HCT116 (cell line): ENCODE measurements around the gene KRT81. TPM values are rescaled to one million over a fixed set of nuclear protein-coding genes. Genes with fewer than 3 reads are reported as not detected.
A peak's percentile ranks its signal among the peaks of the same experiment; 100 is the strongest.

ENCODE experiments used
- ATAC-seq: fragments of 200-7000 bp; cut with Tn5 transposase; 2 replicates; pipeline ENCODE4 v1.9.1; 2020; ENCODE audit warnings: mild to moderate bottlenecking, moderate library complexity
- BruUV-seq: library from RNA; stranded (reverse); fragments of 400-500 nt; replicated peaks from 2 replicates; lab custom pipeline; 2021; lab: Mats Ljungman, UMichigan
- CTCF ChIA-PET: fragments of 300-600 bp; sonication (Branson Sonifier 250); formaldehyde crosslinking; loops from one replicate; lab custom pipeline; 2021; ENCODE audit warnings: antibody characterized with exemption; lab: Charles Lee
- POLR2A ChIA-PET: fragments of 300-600, 350-600 bp; sonication (Branson Sonifier 250); formaldehyde crosslinking; loops from one replicate; lab custom pipeline; 2021; ENCODE audit warnings: antibody characterized with exemption; lab: Charles Lee
- RAD21 ChIA-PET, 2 experiments: fragments of 300-600 bp; sonication (Branson Sonifier 250); formaldehyde crosslinking; loops; one replicate each; lab custom pipeline; 2023; ENCODE audit warnings: low total read pairs in 2 of 2; ENCODE audit not compliant: uncharacterized antibody in 2 of 2, unreplicated experiment in 2 of 2, low non-redundant PET in 1 of 2; lab: Charles Lee
- DNase-seq: peaks from one replicate; pipeline ENCODE4 v3.0.0-alpha.2; 2010; ENCODE audit warnings: low read depth, low spot score
- H2AFZ ChIP-seq: fragments of 200-600 bp; shearing (Covaris generic), sonication (generic); 2 replicates; pipeline ENCODE4 v1.6.1; 2017; ENCODE audit warnings: low read depth, mixed run types, mixed read lengths, antibody characterized with exemption, low read length; ENCODE audit not compliant: poor library complexity, severe bottlenecking
- H3K27ac ChIP-seq: 2 replicates; pipeline ENCODE4 v1.5.1; 2012; ENCODE audit warnings: low read depth, low read length
- H3K27me3 ChIP-seq: fragments of 200-600 bp; sonication (generic); 2 replicates; pipeline ENCODE4 v1.6.1; 2016; ENCODE audit warnings: mixed run types, low read length, mixed read lengths; ENCODE audit not compliant: insufficient read depth
- H3K36me3 ChIP-seq, 2 experiments: fragments of 200-500 bp in 1 of 2; fragments of 200-600 bp in 1 of 2; sonication (Bioruptor generic) in 1 of 2; sonication (generic) in 1 of 2; 2 replicates each; pipeline versions ENCODE4 v1.5.1 to v1.6.1; 2014 to 2016; ENCODE audit warnings: low read length in 2 of 2, inconsistent platforms in 1 of 2, mixed read lengths in 1 of 2, mixed run types in 1 of 2; ENCODE audit not compliant: insufficient read depth in 2 of 2, control insufficient read depth in 1 of 2
- H3K4me1 ChIP-seq, 2 experiments: fragments of 200-600 bp in 1 of 2; sonication (generic) in 1 of 2; 2 replicates each; pipeline versions ENCODE4 v1.5.1 to v1.6.1; 2012 to 2017; ENCODE audit warnings: low read length in 2 of 2, inconsistent platforms in 1 of 2, mild to moderate bottlenecking in 1 of 2, mixed read lengths in 1 of 2, mixed run types in 1 of 2, moderate library complexity in 1 of 2; ENCODE audit not compliant: insufficient read depth in 2 of 2, control insufficient read depth in 1 of 2
- H3K4me2 ChIP-seq: fragments of 200-600 bp; sonication (generic); 2 replicates; pipeline ENCODE4 v1.6.1; 2017; ENCODE audit warnings: mixed run types, low read length, mixed read lengths
- H3K4me3 ChIP-seq, 2 experiments: fragments of 200-600 bp in 1 of 2; sonication (generic) in 1 of 2; replicated peaks in 1 of 2; 2 replicates each; pipeline ENCODE4 v1.5.1; 2011 to 2016; ENCODE audit warnings: low read length in 2 of 2, control low read depth in 1 of 2, low read depth in 1 of 2, mild to moderate bottlenecking in 1 of 2, mixed read lengths in 1 of 2, mixed run types in 1 of 2
- H3K79me2 ChIP-seq: fragments of 200-600 bp; sonication (generic); 2 replicates; pipeline ENCODE4 v1.6.1; 2017; ENCODE audit warnings: mild to moderate bottlenecking, mixed run types, low read length, moderate library complexity, mixed read lengths; ENCODE audit not compliant: insufficient read depth
- H3K9ac ChIP-seq: fragments of 200-600 bp; sonication (generic); 2 replicates; pipeline ENCODE4 v1.6.1; 2016; ENCODE audit warnings: low read length, mixed read lengths
- H3K9me2 ChIP-seq: fragments of 200-600 bp; sonication (generic), shearing (Covaris generic); 2 replicates; pipeline ENCODE4 v1.6.1; 2017; ENCODE audit warnings: mixed run types, mild to moderate bottlenecking, moderate library complexity; ENCODE audit not compliant: insufficient read depth
- H3K9me3 ChIP-seq, 2 experiments: fragments of 200-500 bp in 1 of 2; fragments of 200-600 bp in 1 of 2; sonication (Bioruptor generic) in 1 of 2; sonication (generic) in 1 of 2; 2 replicates each; pipeline ENCODE4 v1.6.1; 2014 to 2017; ENCODE audit warnings: low read length in 2 of 2, mixed read lengths in 2 of 2, inconsistent platforms in 1 of 2, low read depth in 1 of 2, mild to moderate bottlenecking in 1 of 2, mixed run types in 1 of 2, moderate library complexity in 1 of 2; ENCODE audit not compliant: control insufficient read depth in 1 of 2, insufficient read depth in 1 of 2
- H4K20me1 ChIP-seq: fragments of 200-600 bp; sonication (generic), shearing (Covaris generic); 2 replicates; pipeline ENCODE4 v1.6.1; 2017; ENCODE audit warnings: mixed run types, mild to moderate bottlenecking, moderate library complexity; ENCODE audit not compliant: insufficient read depth
- FOSL1 ChIP-seq: IDR thresholded peaks from 2 replicates; pipeline ENCODE4 v1.6.1; 2012; ENCODE audit warnings: low read depth
- POLR2AphosphoS5 ChIP-seq: IDR thresholded peaks from 2 replicates; pipeline ENCODE4 v1.6.1; 2011; ENCODE audit warnings: mild to moderate bottlenecking, low read depth, low read length, moderate library complexity
- intact Hi-C: fragments of 100-400 bp; cut with micrococcal nuclease; formaldehyde crosslinking; loops from 2 replicates; pipeline ENCODE4 v1.10.0; 2022
- total RNA-seq: library from RNA; stranded (reverse); gene quantifications from one replicate; pipeline ENCODE4 v1.2.1, GENCODE V29; 2021; ENCODE audit not compliant: unreplicated experiment
- TF ChIP-seq, protein P1 (sequence below): IDR thresholded peaks from 2 replicates; pipeline ENCODE4 v1.6.1; 2011; ENCODE audit warnings: mild to moderate bottlenecking, low read length, moderate library complexity; ENCODE audit not compliant: insufficient replicate concordance; ENCODE audit errors: extremely low read depth

Gene KRT81
- total RNA-seq, 1 experiment from 2014 or later: 0.84 TPM

GRCh38 chr12:52280319-52280795, 11.0 kb downstream of the KRT81 start:
- Histone ChIP-seq H3K9ac (peak overlapping the region; percentile 69), H3K27ac (peak overlapping the region; percentile 73), H3K36me3 (no peaks in the 10 kb centered on the region), H3K27me3 (no peaks in the 10 kb centered on the region), H3K4me3 (peak overlapping the region in 1 of 2 experiments; percentile 34; a peak in 2 of 4 replicates), H2AFZ (no peak overlapping the region), H3K4me2 (peak overlapping the region; percentile 88), H3K79me2 (no peaks in the 10 kb centered on the region)
- POLR2A ChIA-PET: interaction anchor here (0.7 to 6.1 kb wide), 23 partner anchors 10 to 247 kb away, joined by 3 to 41 read pairs (median 6); partner anchors contain the start of gene KRT80
- ATAC-seq (peak; percentile 54), DNase-seq (peak; percentile 93)
- CTCF ChIA-PET: interaction anchor here (1.0 to 5.1 kb wide), 11 partner anchors 26 to 605 kb away, joined by 3 to 35 read pairs (median 11); no protein-coding TSS in a partner anchor
- TF ChIP-seq POLR2AphosphoS5: peak; percentile 60
- TF ChIP-seq, protein P1, sequence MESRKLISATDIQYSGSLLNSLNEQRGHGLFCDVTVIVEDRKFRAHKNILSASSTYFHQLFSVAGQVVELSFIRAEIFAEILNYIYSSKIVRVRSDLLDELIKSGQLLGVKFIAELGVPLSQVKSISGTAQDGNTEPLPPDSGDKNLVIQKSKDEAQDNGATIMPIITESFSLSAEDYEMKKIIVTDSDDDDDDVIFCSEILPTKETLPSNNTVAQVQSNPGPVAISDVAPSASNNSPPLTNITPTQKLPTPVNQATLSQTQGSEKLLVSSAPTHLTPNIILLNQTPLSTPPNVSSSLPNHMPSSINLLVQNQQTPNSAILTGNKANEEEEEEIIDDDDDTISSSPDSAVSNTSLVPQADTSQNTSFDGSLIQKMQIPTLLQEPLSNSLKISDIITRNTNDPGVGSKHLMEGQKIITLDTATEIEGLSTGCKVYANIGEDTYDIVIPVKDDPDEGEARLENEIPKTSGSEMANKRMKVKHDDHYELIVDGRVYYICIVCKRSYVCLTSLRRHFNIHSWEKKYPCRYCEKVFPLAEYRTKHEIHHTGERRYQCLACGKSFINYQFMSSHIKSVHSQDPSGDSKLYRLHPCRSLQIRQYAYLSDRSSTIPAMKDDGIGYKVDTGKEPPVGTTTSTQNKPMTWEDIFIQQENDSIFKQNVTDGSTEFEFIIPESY: peak; percentile 51
- TF ChIP-seq FOSL1: no peak
- TF ChIP-seq, all 23 proteins: peak for 2
- H3K9me2 ChIP-seq: no peaks in the 10 kb centered on the region
- peaks cover 55 to 80% of the 10 kb centered on the region in 2 experiments for H3K4me1 ChIP-seq
- intact Hi-C loops: loop anchor here (1.0 to 5.0 kb wide), 4 partner anchors 47 to 592 kb away; no protein-coding TSS in a partner anchor
- RAD21 ChIA-PET: interaction anchor here (1.0 to 1.8 kb wide), 3 partner anchors 47 to 67 kb away, joined by 3 read pairs; no protein-coding TSS in a partner anchor
- H3K9me3 ChIP-seq: no peaks in the 10 kb centered on the region
- BruUV-seq: no TSS peak
- no peaks in the 10 kb centered on the region for H4K20me1 ChIP-seq
